ENCODE results near the gene ZBTB16.

ZBTB16 gene

GRCh38 chr11:114110952-114111947 is 51.7 kb downstream of the ZBTB16 start:
- H3K27me3 Mint-ChIP-seq, result peaks cover 39 to 73% of the 10 kb centered on the region in 2 donors
- H3K27ac Mint-ChIP-seq, result peak overlapping the region in 1 of 2 donors; percentile 85
- no peak for DNase-seq
- peaks cover 10 to 51% of the 10 kb centered on the region in 2 donors for H3K4me1 Mint-ChIP-seq (ENCODE audit: low read depth in 2 of 2)
- H3K9me3 Mint-ChIP-seq, result no peaks in the 10 kb centered on the region
- ATAC-seq (replicated peaks), result peak; percentile 40
- H3K4me3 Mint-ChIP-seq, result peak overlapping the region in 1 of 2 donors; percentile 70
- H3K36me3 Mint-ChIP-seq (ENCODE audit: insufficient read depth), result peaks cover 28% of the 10 kb centered on the region

- Mint-ChIP-seq H3K27ac (peak overlapping the region in 1 of 2 donors; percentile 64), H3K4me1 (ENCODE audit: low read depth in 2 of 2) (peaks cover 5 to 45% of the 10 kb centered on the region in 2 donors), H3K9me3 (no peaks in the 10 kb centered on the region), H3K36me3 (ENCODE audit: insufficient read depth) (peaks cover 9% of the 10 kb centered on the region), H3K27me3 (peaks cover 28 to 61% of the 10 kb centered on the region in 2 donors), H3K4me3 (no peak overlapping the region)
- no peak for ATAC-seq (replicated peaks)
- no peak for DNase-seq
These were observed 56.0 kb downstream of the ZBTB16 start for GRCh38 chr11:114115451-114115928.

- Mint-ChIP-seq H3K36me3 (ENCODE audit: insufficient read depth) (peaks cover 9% of the 10 kb centered on the region), H3K27ac (peak overlapping the region in 1 of 2 donors; percentile 64), H3K27me3 (peaks cover 24 to 53% of the 10 kb centered on the region in 2 donors), H3K4me3 (no peak overlapping the region), H3K9me3 (no peaks in the 10 kb centered on the region), H3K4me1 (ENCODE audit: low read depth in 2 of 2) (peaks cover 8 to 45% of the 10 kb centered on the region in 2 donors)
- no peak for DNase-seq
- ATAC-seq (replicated peaks), result no peak
These were observed 56.8 kb downstream of the ZBTB16 start for GRCh38 chr11:114116357-114116756.

GRCh38 chr11:114116800-114117199 is 57.3 kb downstream of the ZBTB16 start:
- peaks cover 9% of the 10 kb centered on the region for H3K36me3 Mint-ChIP-seq (ENCODE audit: insufficient read depth)
- DNase-seq (no peak), ATAC-seq (replicated peaks) (no peak)
- no peaks in the 10 kb centered on the region for H3K9me3 Mint-ChIP-seq
- H3K27ac Mint-ChIP-seq, result peak overlapping the region in 1 of 2 donors; percentile 82
- peaks cover 24 to 48% of the 10 kb centered on the region in 2 donors for H3K27me3 Mint-ChIP-seq
- H3K4me3 Mint-ChIP-seq, result no peak overlapping the region
- H3K4me1 Mint-ChIP-seq (ENCODE audit: low read depth in 2 of 2), result peaks cover 4 to 45% of the 10 kb centered on the region in 2 donors

- ATAC-seq (replicated peaks), result no peak
- DNase-seq, result no peak
- H3K4me3 Mint-ChIP-seq, result no peak overlapping the region
- H3K27me3 Mint-ChIP-seq, result peaks cover 13 to 24% of the 10 kb centered on the region in 2 donors
- H3K36me3 Mint-ChIP-seq (ENCODE audit: insufficient read depth), result peaks cover 8% of the 10 kb centered on the region
- no peaks in the 10 kb centered on the region for H3K9me3 Mint-ChIP-seq
- peaks cover 4 to 51% of the 10 kb centered on the region in 2 donors for H3K4me1 Mint-ChIP-seq (ENCODE audit: low read depth in 2 of 2)
- peak overlapping the region in 1 of 2 donors; percentile 56 for H3K27ac Mint-ChIP-seq
These were observed 61.1 kb downstream of the ZBTB16 start for GRCh38 chr11:114120606-114121005.

- H3K4me3 Mint-ChIP-seq, result no peak overlapping the region
- peaks cover 8% of the 10 kb centered on the region for H3K36me3 Mint-ChIP-seq (ENCODE audit: insufficient read depth)
- H3K4me1 Mint-ChIP-seq (ENCODE audit: low read depth in 2 of 2), result peaks cover 4 to 50% of the 10 kb centered on the region in 2 donors
- DNase-seq (no peak), ATAC-seq (replicated peaks) (no peak)
- H3K27me3 Mint-ChIP-seq, result peaks cover 11 to 22% of the 10 kb centered on the region in 2 donors
- H3K9me3 Mint-ChIP-seq, result no peaks in the 10 kb centered on the region
- peak overlapping the region in 1 of 2 donors; percentile 56 for H3K27ac Mint-ChIP-seq
These were observed 61.6 kb downstream of the ZBTB16 start for GRCh38 chr11:114121138-114121537.

- Mint-ChIP-seq H3K27ac (no peak overlapping the region), H3K4me3 (no peak overlapping the region), H3K4me1 (ENCODE audit: low read depth in 2 of 2) (peaks cover 4 to 52% of the 10 kb centered on the region in 2 donors), H3K36me3 (ENCODE audit: insufficient read depth) (peaks cover 16% of the 10 kb centered on the region), H3K9me3 (no peaks in the 10 kb centered on the region), H3K27me3 (peaks cover 10 to 14% of the 10 kb centered on the region in 2 donors)
- no peak for DNase-seq
- no peak for ATAC-seq (replicated peaks)
These were observed 62.4 kb downstream of the ZBTB16 start for GRCh38 chr11:114121804-114122504.

- peaks cover 2 to 14% of the 10 kb centered on the region in 2 donors for H3K27me3 Mint-ChIP-seq
- no peak for DNase-seq
- ATAC-seq (replicated peaks), result no peak
- H3K4me3 Mint-ChIP-seq, result no peak overlapping the region
- peaks cover 19% of the 10 kb centered on the region for H3K36me3 Mint-ChIP-seq (ENCODE audit: insufficient read depth)
- no peak overlapping the region for H3K27ac Mint-ChIP-seq
- H3K4me1 Mint-ChIP-seq (ENCODE audit: low read depth in 2 of 2), result peaks cover 4 to 54% of the 10 kb centered on the region in 2 donors
- no peaks in the 10 kb centered on the region for H3K9me3 Mint-ChIP-seq
These were observed 63.2 kb downstream of the ZBTB16 start for GRCh38 chr11:114122686-114123085.

- H3K27me3 Mint-ChIP-seq, result peaks cover 0 to 13% of the 10 kb centered on the region in 2 donors
- no peaks in the 10 kb centered on the region for H3K9me3 Mint-ChIP-seq
- H3K4me1 Mint-ChIP-seq (ENCODE audit: low read depth in 2 of 2), result peaks cover 4 to 56% of the 10 kb centered on the region in 2 donors
- ATAC-seq (replicated peaks), result no peak
- no peak overlapping the region for H3K4me3 Mint-ChIP-seq
- H3K36me3 Mint-ChIP-seq (ENCODE audit: insufficient read depth), result peaks cover 19% of the 10 kb centered on the region
- peak overlapping the region in 1 of 2 donors; percentile 51 for H3K27ac Mint-ChIP-seq
- DNase-seq, result no peak
These were observed 64.3 kb downstream of the ZBTB16 start for GRCh38 chr11:114123692-114124330.

GRCh38 chr11:114124601-114125144 is 65.2 kb downstream of the ZBTB16 start:
- H3K9me3 Mint-ChIP-seq, result no peaks in the 10 kb centered on the region
- DNase-seq, result no peak
- peaks cover 21% of the 10 kb centered on the region for H3K36me3 Mint-ChIP-seq (ENCODE audit: insufficient read depth)
- H3K4me3 Mint-ChIP-seq, result no peak overlapping the region
- ATAC-seq (replicated peaks), result no peak
- peaks cover 0 to 11% of the 10 kb centered on the region in 2 donors for H3K27me3 Mint-ChIP-seq
- H3K27ac Mint-ChIP-seq, result peak overlapping the region in 1 of 2 donors; percentile 32
- H3K4me1 Mint-ChIP-seq (ENCODE audit: low read depth in 2 of 2), result peaks cover 4 to 55% of the 10 kb centered on the region in 2 donors

- H3K4me3 Mint-ChIP-seq, result no peak overlapping the region
- DNase-seq (no peak), ATAC-seq (replicated peaks) (no peak)
- H3K27ac Mint-ChIP-seq, result peak overlapping the region in 1 of 2 donors; percentile 67
- H3K4me1 Mint-ChIP-seq (ENCODE audit: low read depth in 2 of 2), result peaks cover 4 to 57% of the 10 kb centered on the region in 2 donors
- H3K9me3 Mint-ChIP-seq, result no peaks in the 10 kb centered on the region
- peaks cover 22% of the 10 kb centered on the region for H3K36me3 Mint-ChIP-seq (ENCODE audit: insufficient read depth)
- peaks cover 0 to 11% of the 10 kb centered on the region in 2 donors for H3K27me3 Mint-ChIP-seq
These were observed 66.0 kb downstream of the ZBTB16 start for GRCh38 chr11:114125531-114125930.

GRCh38 chr11:114125959-114126358 is 66.4 kb downstream of the ZBTB16 start:
- H3K27me3 Mint-ChIP-seq, result peaks cover 0 to 11% of the 10 kb centered on the region in 2 donors
- no peak for ATAC-seq (replicated peaks)
- DNase-seq, result no peak
- peaks cover 2 to 55% of the 10 kb centered on the region in 2 donors for H3K4me1 Mint-ChIP-seq (ENCODE audit: low read depth in 2 of 2)
- H3K27ac Mint-ChIP-seq, result peak overlapping the region in 1 of 2 donors; percentile 77
- H3K9me3 Mint-ChIP-seq, result no peaks in the 10 kb centered on the region
- no peak overlapping the region for H3K4me3 Mint-ChIP-seq
- H3K36me3 Mint-ChIP-seq (ENCODE audit: insufficient read depth), result peaks cover 22% of the 10 kb centered on the region

All from effector memory CD8-positive, alpha-beta T cell (primary cell).